ENCODE results near the gene DDX46. TPM values are rescaled to one million over a fixed set of nuclear protein-coding genes. Genes with fewer than 3 reads are reported as not detected.
"Not testable (repeated sequence)": the region's sequence is repeated elsewhere in the genome, so short reads cannot be mapped to it uniquely, and the experiment has no call there.

The DDX46 gene
- total and polyA plus RNA-seq, 4 experiments from 2014 or later, result 19.6 to 66.8 (median 42.5) TPM

DNA sequence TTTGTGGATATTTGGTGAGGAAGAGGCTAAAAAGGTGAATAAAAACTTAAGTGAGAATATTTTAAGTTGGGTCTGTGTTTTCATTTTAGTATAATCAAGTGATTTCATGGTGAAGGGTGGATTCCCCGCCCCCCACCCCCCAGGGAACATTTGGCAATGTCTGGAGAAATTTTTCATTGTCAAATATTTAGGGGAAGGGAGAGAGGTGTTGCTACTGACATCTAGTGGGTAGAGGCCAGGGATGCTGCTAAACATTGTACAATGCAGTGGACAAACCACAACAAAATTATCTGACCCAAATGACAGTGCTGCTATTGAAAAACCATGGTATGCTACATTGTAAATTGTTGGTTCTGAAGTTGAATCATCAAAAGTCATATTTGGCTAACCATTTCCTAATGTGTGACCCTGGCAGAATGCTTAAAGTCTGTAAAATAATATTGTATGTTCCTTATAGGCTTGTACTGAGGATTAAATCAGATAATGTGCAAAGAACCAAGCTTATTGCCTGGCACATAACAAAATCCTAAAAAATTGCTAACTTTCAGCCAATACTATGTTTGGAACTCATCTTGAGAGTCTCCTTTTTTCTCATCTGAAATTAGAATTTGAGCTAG lies 92.8 kb downstream of the DDX46 start:
- Mint-ChIP-seq H3K4me3 (peak overlapping the region in 1 of 8 donors; percentile 30), H3K4me1 (peaks cover 15 to 58% (median 36%) of the 10 kb centered on the region in 4 donors), H3K27ac (peak overlapping the region in 5 of 7 donors; percentile 29 to 80 (median 57)), H3K27me3 (no peaks in the 10 kb centered on the region), H3K9me3 (no peaks in the 10 kb centered on the region), H3K36me3 (peaks cover 14 to 46% of the 10 kb centered on the region in 2 donors)
- H3K4me1 ChIP-seq (ENCODE audit: insufficient read depth, low read length), result peaks cover 21% of the 10 kb centered on the region
- H3K27me3 ChIP-seq (ENCODE audit: insufficient read depth, low read length), result no peaks in the 10 kb centered on the region
- no peaks in the 10 kb centered on the region for H3K9me3 ChIP-seq (ENCODE audit: control insufficient read depth in 1 of 2, low read length in 2 of 2)
- no peak for DNase-seq
- H3K27ac ChIP-seq (ENCODE audit: low read depth, low read length), result no peak overlapping the region
- intact Hi-C loops (cut with micrococcal nuclease), result no loop called here
- peaks cover 18% of the 10 kb centered on the region for H3K36me3 ChIP-seq (ENCODE audit: insufficient read depth, low read length)
- CTCF ChIA-PET (ENCODE audit: partially characterized antibody), result interaction anchor here (0.7 to 1.5 kb wide), 5 partner anchors 9 to 113 kb away, joined by 3 to 4 read pairs (median 3); partner anchors contain the start of gene CAMLG
- H3K4me3 ChIP-seq (ENCODE audit: low read length in 2 of 2), result no peak overlapping the region
- POLR2A ChIA-PET (ENCODE audit: partially characterized antibody), result interaction anchor here (1.2 kb wide), 1 partner anchor 94 kb away, joined by 3 read pairs; no protein-coding TSS in a partner anchor

DNA sequence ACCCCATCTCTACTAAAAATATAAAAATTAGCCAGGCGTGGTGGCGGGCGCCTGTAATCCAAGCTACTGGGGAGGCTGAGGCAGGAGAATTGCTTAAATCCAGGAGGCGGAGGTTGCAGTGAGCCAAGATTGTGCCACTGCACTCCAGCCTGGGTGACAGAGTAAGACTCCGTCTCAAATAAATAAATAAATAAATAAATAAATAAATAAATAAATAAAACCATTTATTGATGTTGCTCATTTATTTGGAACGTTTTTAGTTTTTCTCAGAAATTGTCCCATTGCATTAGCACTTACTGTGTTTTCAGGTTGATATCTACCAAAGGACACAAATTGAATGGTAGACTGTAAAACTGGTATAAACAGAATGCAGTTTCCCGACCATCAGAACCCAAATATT lies 97.9 kb downstream of the DDX46 start:
- H3K36me3 Mint-ChIP-seq, result peaks cover 18 to 47% of the 10 kb centered on the region in 2 donors
- CTCF ChIA-PET (ENCODE audit: partially characterized antibody); intact Hi-C loops (cut with micrococcal nuclease): not testable (repeated sequence)

DNA sequence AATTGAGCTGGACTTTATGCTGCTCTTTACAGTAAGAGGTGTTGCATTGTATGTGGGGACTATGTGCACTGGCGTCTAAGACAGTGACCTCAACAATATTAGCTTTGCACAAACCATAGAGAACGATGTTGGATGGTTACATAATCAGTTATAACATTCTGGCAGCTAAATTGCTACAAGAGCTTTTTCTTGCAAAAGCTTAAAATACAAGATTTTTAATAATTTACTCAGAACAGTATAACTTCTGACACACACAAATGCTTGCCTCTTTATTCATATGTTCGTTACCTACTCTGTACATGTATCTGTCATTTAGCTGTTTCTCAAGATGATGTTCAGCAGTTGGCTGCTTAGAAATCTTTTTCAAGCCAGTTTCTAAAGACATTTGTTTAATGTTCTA lies 98.8 kb downstream of the DDX46 start:
- intact Hi-C loops (cut with micrococcal nuclease), result no loop called here
- H3K4me3 Mint-ChIP-seq, result no peak overlapping the region
- no peaks in the 10 kb centered on the region for H3K9me3 Mint-ChIP-seq
- H3K36me3 Mint-ChIP-seq, result peaks cover 18 to 44% of the 10 kb centered on the region in 2 donors
- CTCF ChIA-PET (ENCODE audit: partially characterized antibody), result no interaction called here
- Histone ChIP-seq H3K4me3 (ENCODE audit: low read length in 2 of 2) (no peak overlapping the region), H3K27me3 (ENCODE audit: insufficient read depth, low read length) (no peaks in the 10 kb centered on the region), H3K4me1 (ENCODE audit: insufficient read depth, low read length) (no peaks in the 10 kb centered on the region), H3K9me3 (ENCODE audit: control insufficient read depth in 1 of 2, low read length in 2 of 2) (no peaks in the 10 kb centered on the region), H3K36me3 (ENCODE audit: insufficient read depth, low read length) (peaks cover 29% of the 10 kb centered on the region), H3K27ac (ENCODE audit: low read depth, low read length) (no peak overlapping the region)
- H3K27me3 Mint-ChIP-seq, result no peaks in the 10 kb centered on the region
- peaks cover 8 to 19% (median 12%) of the 10 kb centered on the region in 4 donors for H3K4me1 Mint-ChIP-seq
- H3K27ac Mint-ChIP-seq, result no peak overlapping the region
- POLR2A ChIA-PET (ENCODE audit: partially characterized antibody), result interaction anchor here (1.2 kb wide), 1 partner anchor 12 kb away, joined by 5 read pairs; the partner anchor contains the start of gene C5orf24
- no peak for DNase-seq

More for the DNA sequence above, 97.9 kb downstream of the DDX46 start:
- peaks cover 29% of the 10 kb centered on the region for H3K36me3 ChIP-seq (ENCODE audit: insufficient read depth, low read length)
- H3K4me3 Mint-ChIP-seq; H3K27ac Mint-ChIP-seq; H3K27me3 ChIP-seq (ENCODE audit: insufficient read depth, low read length); H3K27me3 Mint-ChIP-seq; DNase-seq; H3K4me3 ChIP-seq (ENCODE audit: low read length in 2 of 2); H3K9me3 ChIP-seq (ENCODE audit: control insufficient read depth in 1 of 2, low read length in 2 of 2); H3K9me3 Mint-ChIP-seq; H3K27ac ChIP-seq (ENCODE audit: low read depth, low read length); H3K4me1 ChIP-seq (ENCODE audit: insufficient read depth, low read length): not testable (repeated sequence)
- POLR2A ChIA-PET (ENCODE audit: partially characterized antibody), result interaction anchor here (1.7 kb wide), 1 partner anchor 18 kb away, joined by 5 read pairs; the partner anchor contains the start of gene TXNDC15
- H3K4me1 Mint-ChIP-seq, result peaks cover 9 to 25% (median 16%) of the 10 kb centered on the region in 4 donors

DNA sequence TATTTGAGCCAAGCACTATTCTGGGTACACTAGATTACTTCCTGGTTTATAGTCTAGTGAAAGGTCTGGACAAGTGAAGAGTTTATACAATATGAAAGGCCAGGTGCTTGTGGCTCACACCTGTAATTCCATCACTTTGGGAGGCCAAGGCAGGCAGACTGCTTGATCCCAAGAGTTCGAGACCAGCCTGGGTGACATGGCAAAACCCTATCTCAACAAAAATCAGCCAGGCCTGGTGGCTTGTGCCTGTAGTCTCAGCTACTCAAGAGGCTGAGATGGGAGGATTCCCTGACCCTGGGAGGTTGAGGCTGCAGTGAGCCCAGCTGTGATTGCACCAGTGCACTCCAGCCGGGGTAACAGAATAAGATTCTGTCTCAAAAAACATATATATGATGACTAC lies 106.1 kb downstream of the DDX46 start:
- POLR2A ChIA-PET (ENCODE audit: partially characterized antibody), result interaction anchor here (1.2 kb wide), 1 partner anchor 19 kb away, joined by 3 read pairs; the partner anchor contains the start of gene C5orf24
- Mint-ChIP-seq H3K27ac (no peak overlapping the region), H3K4me1 (no peaks in the 10 kb centered on the region), H3K4me3 (no peak overlapping the region), H3K27me3 (no peaks in the 10 kb centered on the region), H3K9me3 (no peaks in the 10 kb centered on the region), H3K36me3 (peaks cover under 1 to 3% of the 10 kb centered on the region in 2 donors)
- no peak for DNase-seq
- Histone ChIP-seq H3K27ac (ENCODE audit: low read depth, low read length) (no peak overlapping the region), H3K4me1 (ENCODE audit: insufficient read depth, low read length) (no peaks in the 10 kb centered on the region), H3K27me3 (ENCODE audit: insufficient read depth, low read length) (no peaks in the 10 kb centered on the region), H3K36me3 (ENCODE audit: insufficient read depth, low read length) (no peaks in the 10 kb centered on the region), H3K9me3 (ENCODE audit: control insufficient read depth in 1 of 2, low read length in 2 of 2) (no peaks in the 10 kb centered on the region), H3K4me3 (ENCODE audit: low read length in 2 of 2) (no peak overlapping the region)
- CTCF ChIA-PET (ENCODE audit: partially characterized antibody), result no interaction called here
- intact Hi-C loops (cut with micrococcal nuclease), result no loop called here

DNA sequence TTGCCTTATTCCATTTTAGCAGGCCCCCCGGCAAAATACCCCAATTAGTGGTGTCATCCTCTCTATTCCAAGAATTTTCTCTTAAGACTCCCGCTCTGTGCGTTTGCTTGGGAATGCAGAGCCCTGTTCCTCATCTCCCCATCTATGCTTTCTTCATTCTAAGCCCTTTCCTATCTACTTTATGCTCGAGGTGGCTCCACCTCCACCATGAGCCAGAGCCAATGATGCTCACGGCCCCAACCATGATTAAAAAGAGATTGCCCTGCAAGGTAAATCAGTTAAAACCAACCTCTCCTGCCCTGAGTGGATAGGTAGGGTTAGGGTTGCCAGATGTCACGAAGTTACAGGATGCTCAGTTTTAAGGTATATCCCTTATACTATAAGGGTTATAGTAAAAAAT lies 114.9 kb downstream of the DDX46 start:
- peaks cover 0 to 11% of the 10 kb centered on the region in 2 donors for H3K36me3 Mint-ChIP-seq
- intact Hi-C loops (cut with micrococcal nuclease), result no loop called here
- peak in 2 of 5 donors; percentile 9 to 39 for DNase-seq

DNA sequence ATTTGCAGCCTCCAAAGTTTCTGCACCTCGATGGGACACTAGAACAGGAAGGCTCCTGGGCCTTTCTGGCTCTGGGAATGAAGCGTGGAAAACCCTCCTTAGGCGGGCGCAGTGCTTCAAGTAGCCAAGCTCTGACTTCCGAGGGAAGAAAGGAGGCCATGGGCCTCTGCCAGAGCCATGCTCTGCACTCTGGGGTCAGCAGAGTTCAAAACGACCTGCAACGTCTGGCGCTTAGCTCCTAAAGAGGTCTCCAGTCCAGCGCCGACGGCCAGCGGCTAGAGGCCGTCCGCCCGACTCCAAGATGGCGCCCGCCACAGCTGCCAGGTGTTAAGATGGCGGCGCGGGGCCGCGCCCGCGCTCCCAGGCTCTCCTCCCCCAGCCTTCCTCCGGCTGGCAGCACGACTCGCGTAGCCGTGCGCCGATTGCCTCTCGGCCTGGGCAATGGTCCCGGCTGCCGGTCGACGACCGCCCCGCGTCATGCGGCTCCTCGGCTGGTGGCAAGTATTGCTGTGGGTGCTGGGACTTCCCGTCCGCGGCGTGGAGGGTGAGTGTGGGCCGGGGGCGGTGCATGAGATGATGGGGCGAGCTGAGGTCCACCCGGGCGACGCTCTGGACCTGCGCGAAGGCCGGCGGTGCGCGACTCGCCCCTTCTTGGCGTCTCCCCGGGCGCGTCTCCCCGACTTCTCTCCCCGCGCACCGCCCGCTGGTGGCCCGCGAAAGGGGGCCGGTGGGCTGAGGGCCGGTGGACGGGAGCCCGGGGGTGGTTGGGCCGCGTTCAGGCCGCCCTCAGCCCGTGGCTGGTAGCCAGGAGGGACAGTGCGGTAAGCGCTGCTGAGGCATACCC lies 115.6 kb downstream of the DDX46 start, which contains the start of gene TXNDC15:
Gene TXNDC15, plus strand, starts transcription at position 385 of the 844 bp plus-strand sequence. Its CDS starts 57 bp downstream, at position 442.
- peaks cover 26 to 49% (median 39%) of the 10 kb centered on the region in 4 donors for H3K4me1 Mint-ChIP-seq
- peak within 1 kb of the TSS; percentile 78 for H3K27ac ChIP-seq (ENCODE audit: low read depth, low read length)

More for the DNA sequence above, 114.9 kb downstream of the DDX46 start:
- H3K9me3 ChIP-seq (ENCODE audit: control insufficient read depth in 1 of 2, low read length in 2 of 2), result no peaks in the 10 kb centered on the region
- ChIA-PET POLR2A (ENCODE audit: partially characterized antibody) (interaction anchor here (0.6 to 3.8 kb wide), 17 partner anchors 13 to 697 kb away, joined by 3 to 69 read pairs (median 5); partner anchors contain the start of genes C5orf24, CAMLG, CDKN2AIPNL and DDX46), CTCF (ENCODE audit: partially characterized antibody) (interaction anchor here (0.7 to 3.4 kb wide), 4 partner anchors 15 to 31 kb away, joined by 3 to 17 read pairs (median 4); partner anchors contain the start of gene PCBD2)
- no peaks in the 10 kb centered on the region for H3K27me3 ChIP-seq (ENCODE audit: insufficient read depth, low read length)
- H3K4me3 ChIP-seq (ENCODE audit: low read length in 2 of 2), result peak overlapping the region; percentile 90 to 91
- peak overlapping the region; percentile 78 for H3K27ac ChIP-seq (ENCODE audit: low read depth, low read length)
- peaks cover 33% of the 10 kb centered on the region for H3K4me1 ChIP-seq (ENCODE audit: insufficient read depth, low read length)
- peaks cover 22 to 42% (median 34%) of the 10 kb centered on the region in 4 donors for H3K4me1 Mint-ChIP-seq
- H3K27ac Mint-ChIP-seq, result peak overlapping the region; percentile 86 to 97 (median 96)
- no peaks in the 10 kb centered on the region for H3K36me3 ChIP-seq (ENCODE audit: insufficient read depth, low read length)
- no peaks in the 10 kb centered on the region for H3K9me3 Mint-ChIP-seq
- H3K4me3 Mint-ChIP-seq, result peak overlapping the region; percentile 93 to 98 (median 94)
- H3K27me3 Mint-ChIP-seq, result no peaks in the 10 kb centered on the region

More for the DNA sequence above, 115.6 kb downstream of the DDX46 start, which contains the start of gene TXNDC15:
- no peaks in the 10 kb centered on the region for H3K36me3 ChIP-seq (ENCODE audit: insufficient read depth, low read length)
- peaks cover 33% of the 10 kb centered on the region for H3K4me1 ChIP-seq (ENCODE audit: insufficient read depth, low read length)
- H3K27ac Mint-ChIP-seq, result peak within 1 kb of the TSS; percentile 86 to 97 (median 96)
- no peaks in the 10 kb centered on the region for H3K9me3 Mint-ChIP-seq
- ChIA-PET POLR2A (ENCODE audit: partially characterized antibody) (interaction anchor here (0.6 to 3.8 kb wide), 17 partner anchors 11 to 649 kb away, joined by 3 to 69 read pairs (median 4); partner anchors contain the start of genes C5orf24, CAMLG, CDKN2AIPNL and DDX46), CTCF (ENCODE audit: partially characterized antibody) (interaction anchor here (0.7 to 3.4 kb wide), 4 partner anchors 15 to 30 kb away, joined by 3 to 17 read pairs (median 4); partner anchors contain the start of gene PCBD2)
- intact Hi-C loops (cut with micrococcal nuclease), result loop anchor here (1.0 kb wide), 4 partner anchors 29 to 136 kb away; partner anchors contain the start of genes C5orf24, CAMLG, DDX46 and PCBD2
- H3K9me3 ChIP-seq (ENCODE audit: control insufficient read depth in 1 of 2, low read length in 2 of 2), result no peaks in the 10 kb centered on the region
- H3K4me3 ChIP-seq (ENCODE audit: low read length in 2 of 2), result peak within 1 kb of the TSS; percentile 90 to 91
- peaks cover 0 to 13% of the 10 kb centered on the region in 2 donors for H3K36me3 Mint-ChIP-seq
- no peaks in the 10 kb centered on the region for H3K27me3 ChIP-seq (ENCODE audit: insufficient read depth, low read length)
- H3K27me3 Mint-ChIP-seq, result no peaks in the 10 kb centered on the region
- DNase-seq, result peak; percentile 79 to 84 (median 81)
- H3K4me3 Mint-ChIP-seq, result peak within 1 kb of the TSS; percentile 93 to 98 (median 94)
